ENCODE data around the gene STRIP2.

STRIP2 gene

DNA sequence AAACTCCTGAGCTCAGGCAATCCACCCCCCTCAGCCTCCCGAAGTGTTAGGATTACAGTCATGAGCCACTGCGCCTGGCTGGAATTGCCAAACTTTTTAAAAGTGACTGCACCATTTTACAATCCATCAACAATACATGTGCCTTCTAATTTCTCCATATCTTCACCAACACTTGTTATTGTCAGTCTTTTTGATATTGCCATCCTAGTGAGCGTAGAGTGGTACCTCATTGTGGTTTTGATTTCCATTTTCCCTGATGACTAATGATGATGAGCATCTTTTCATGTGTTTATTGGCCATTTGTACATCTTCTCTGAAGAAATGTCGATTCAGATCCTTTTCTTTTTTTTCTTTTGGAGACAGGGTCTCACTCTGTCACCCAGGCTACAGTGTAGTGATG lies 21.7 kb upstream of the STRIP2 start:
- TF ChIP-seq YY1 (IDR thresholded peaks at IDR 0.05; ENCODE audit: low read depth) (no peak), REST (IDR thresholded peaks at IDR 0.05; ENCODE audit: low read depth) (no peak), RAD21 (IDR thresholded peaks at IDR 0.05; ENCODE audit: low read depth) (no peak), TAF1 (IDR thresholded peaks at IDR 0.05; ENCODE audit: low read depth) (no peak), NFIC (IDR thresholded peaks at IDR 0.05) (no peak), EP300 (IDR thresholded peaks at IDR 0.05; ENCODE audit: borderline replicate concordance) (no peak), TEAD4 (IDR thresholded peaks at IDR 0.05) (no peak), EGR1 (IDR thresholded peaks at IDR 0.05) (no peak), TCF12 (IDR thresholded peaks at IDR 0.05; ENCODE audit: low read depth) (no peak), FOXM1 (IDR thresholded peaks at IDR 0.05; ENCODE audit: borderline replicate concordance, low read depth) (no peak)
- TF ChIP-seq, protein P1, sequence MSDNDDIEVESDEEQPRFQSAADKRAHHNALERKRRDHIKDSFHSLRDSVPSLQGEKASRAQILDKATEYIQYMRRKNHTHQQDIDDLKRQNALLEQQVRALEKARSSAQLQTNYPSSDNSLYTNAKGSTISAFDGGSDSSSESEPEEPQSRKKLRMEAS (IDR thresholded peaks at IDR 0.05) = no peak

DNA sequence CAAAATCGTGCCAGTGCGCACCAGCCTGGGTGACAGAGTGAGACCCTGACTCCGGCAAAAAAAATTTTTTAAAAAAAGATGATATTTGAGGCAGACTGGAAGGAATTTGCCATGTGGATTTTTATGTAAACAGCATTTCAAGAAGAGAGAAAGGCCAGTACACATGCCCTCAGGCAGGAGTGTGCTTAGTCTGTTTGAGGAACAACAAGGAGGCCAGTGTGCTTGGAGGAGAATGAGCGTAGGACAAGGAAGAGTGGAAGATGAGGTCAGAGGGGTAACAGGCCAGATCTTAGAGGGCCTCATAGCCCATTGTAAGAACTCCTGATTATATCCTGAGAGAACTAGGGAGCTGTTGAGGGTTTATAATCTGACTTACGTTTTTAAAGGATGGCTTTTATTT lies 17.2 kb upstream of the STRIP2 start:
- no peak for TF ChIP-seq CEBPB (IDR thresholded peaks at IDR 0.05)
- no peak for TF ChIP-seq RAD21 (IDR thresholded peaks at IDR 0.05; ENCODE audit: low read depth)

DNA sequence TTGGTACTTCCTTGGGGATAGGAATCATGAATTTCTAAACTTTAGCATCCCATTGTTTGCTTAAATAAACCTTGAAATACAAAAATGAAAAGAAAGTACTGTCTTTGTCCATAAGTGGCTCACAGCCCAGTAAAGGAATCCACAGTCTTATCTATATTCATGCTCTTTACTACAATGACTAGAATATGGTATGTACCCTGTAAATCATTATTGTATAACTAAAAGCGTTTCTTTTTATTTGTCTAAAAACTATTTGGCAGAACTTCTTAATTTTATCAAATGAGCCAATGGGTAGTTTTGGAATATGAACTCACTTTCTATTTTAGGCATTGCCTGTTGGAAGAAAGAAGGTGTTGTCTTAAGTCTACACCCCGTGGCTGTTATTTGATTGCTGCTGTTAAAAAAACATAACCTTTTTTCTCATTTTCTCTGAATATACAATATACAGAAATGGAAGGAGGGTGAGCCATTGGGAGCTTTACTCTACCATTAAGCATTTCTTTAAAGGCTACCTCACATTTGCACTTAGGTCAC lies 12.4 kb upstream of the STRIP2 start:
- TF ChIP-seq EGR1 (IDR thresholded peaks at IDR 0.05) (no peak), CEBPB (IDR thresholded peaks at IDR 0.05) (no peak), EP300 (IDR thresholded peaks at IDR 0.05; ENCODE audit: borderline replicate concordance) (no peak), TCF12 (IDR thresholded peaks at IDR 0.05; ENCODE audit: low read depth) (no peak), RAD21 (IDR thresholded peaks at IDR 0.05; ENCODE audit: low read depth) (no peak), NFIC (IDR thresholded peaks at IDR 0.05) (no peak), USF1 (IDR thresholded peaks at IDR 0.05) (no peak), ZBTB7A (IDR thresholded peaks at IDR 0.05; ENCODE audit: low read depth) (no peak)

- TF ChIP-seq TAF1 (IDR thresholded peaks at IDR 0.05; ENCODE audit: low read depth) (no peak), REST (IDR thresholded peaks at IDR 0.05; ENCODE audit: low read depth) (no peak)
Measured at GRCh38 chr7:129422727-129423126, 11.5 kb upstream of the STRIP2 start.

- TF ChIP-seq CEBPB (IDR thresholded peaks at IDR 0.05) (no peak), NFIC (IDR thresholded peaks at IDR 0.05) (peak; percentile 65)
Measured at GRCh38 chr7:129423700-129424410, 10.4 kb upstream of the STRIP2 start.

GRCh38 chr7:129426482-129426881 lies 7.8 kb upstream of the STRIP2 start:
- TF ChIP-seq USF1 (IDR thresholded peaks at IDR 0.05) (no peak), YY1 (IDR thresholded peaks at IDR 0.05; ENCODE audit: low read depth) (no peak), CREB1 (IDR thresholded peaks at IDR 0.05; ENCODE audit: low read depth) (no peak), TEAD4 (IDR thresholded peaks at IDR 0.05) (no peak), NFIC (IDR thresholded peaks at IDR 0.05) (no peak), FOXM1 (IDR thresholded peaks at IDR 0.05; ENCODE audit: borderline replicate concordance, low read depth) (no peak), ZBTB7A (IDR thresholded peaks at IDR 0.05; ENCODE audit: low read depth) (no peak), TAF1 (IDR thresholded peaks at IDR 0.05; ENCODE audit: low read depth) (no peak), CEBPB (IDR thresholded peaks at IDR 0.05) (no peak), TCF12 (IDR thresholded peaks at IDR 0.05; ENCODE audit: low read depth) (no peak), RAD21 (IDR thresholded peaks at IDR 0.05; ENCODE audit: low read depth) (no peak), EP300 (IDR thresholded peaks at IDR 0.05; ENCODE audit: borderline replicate concordance) (no peak), EGR1 (IDR thresholded peaks at IDR 0.05) (no peak)
- TF ChIP-seq, protein P1 (IDR thresholded peaks at IDR 0.05) = no peak

Data from Ishikawa (cell line).